Aorta (tissue), 5 donors: ENCODE data around the gene BMP8B. TPM values are rescaled to one million over a fixed set of nuclear protein-coding genes. Genes with fewer than 3 reads are reported as not detected.
A peak's percentile ranks its signal among the peaks of the same experiment; 100 is the strongest.

Experiments
- ATAC-seq: fragments of 200-7000 bp; cut with Tn5 transposase; one replicate; pipeline ENCODE4 v1.9.1; 2022; ENCODE audit warnings: moderate library complexity; ENCODE audit not compliant: low FRiP score
- DNase-seq, 2 donors: peaks; one replicate each; pipeline ENCODE4 v3.0.0-alpha.2; 2020
- H3K27ac ChIP-seq, 2 donors: one replicate each; pipeline ENCODE4 v1.5.1; 2013; ENCODE audit warnings: low read length in 2 of 2, mild to moderate bottlenecking in 2 of 2, moderate library complexity in 2 of 2, control low read depth in 1 of 2, inconsistent platforms in 1 of 2, low read depth in 1 of 2
- H3K27me3 ChIP-seq, 2 donors: one replicate each; pipeline ENCODE4 v1.6.1; 2013; ENCODE audit warnings: control low read depth in 1 of 2, low read length in 1 of 2, mild to moderate bottlenecking in 1 of 2, moderate library complexity in 1 of 2; ENCODE audit not compliant: insufficient read depth in 2 of 2, control insufficient read depth in 1 of 2
- H3K36me3 ChIP-seq, 2 donors: one replicate each; pipeline ENCODE4 v1.6.1; 2013; ENCODE audit warnings: control low read depth in 1 of 2, low read length in 1 of 2, mild to moderate bottlenecking in 1 of 2; ENCODE audit not compliant: insufficient read depth in 2 of 2, control insufficient read depth in 1 of 2
- H3K4me1 ChIP-seq, 2 donors: one replicate each; pipeline ENCODE4 v1.6.1; 2013; ENCODE audit warnings: low read length in 2 of 2, control low read depth in 1 of 2, mild to moderate bottlenecking in 1 of 2, moderate library complexity in 1 of 2; ENCODE audit not compliant: insufficient read depth in 2 of 2, control insufficient read depth in 1 of 2
- H3K4me3 ChIP-seq, 2 donors: one replicate each; pipeline ENCODE4 v1.5.1; 2013; ENCODE audit warnings: low read length in 2 of 2, control low read depth in 1 of 2, mild to moderate bottlenecking in 1 of 2
- H3K9me3 ChIP-seq: one replicate; pipeline ENCODE4 v1.6.1; 2013; ENCODE audit warnings: mild to moderate bottlenecking, low read length; ENCODE audit not compliant: control insufficient read depth
- WGBS, 2 donors: extraction: QIAGEN DNeasy Blood & Tissue Kit; methylation state at CpG; one replicate each; pipeline ENCODE4 v1.1.7; 2013; 5-methylcytosine and 5-hydroxymethylcytosine counted together
- intact Hi-C, 2 donors: fragments of 100-400 bp; cut with DNase I; formaldehyde crosslinking; loops; one replicate each; pipeline versions ENCODE4 v1.14.2 to v1.15.0; 2022
- polyA plus RNA-seq, 2 donors: library from polyadenylated mRNA; stranded (reverse); fragments of 200-250 nt; gene quantifications; one replicate each; pipeline ENCODE4 v1.2.3, GENCODE V29; 2013
- total RNA-seq, 2 donors: library from RNA; stranded (reverse); fragmentation: NEBNext Ultra II Directional; extraction: Animal tissue kit (Norgen Biotek cat#: 25700); gene quantifications; one replicate each; pipeline ENCODE4 v1.2.1, GENCODE V29; 2021
- donor health status: healthy with polysubstance abuse.
- donor health status: Bipolar disorder and iron deficiency.
- donor health status: DM: no; HTN: no; CAD: no.
- donor health status: DM: no; HTN: no; CAD: no.
- donor health status: DM: yes; HTN: yes; CAD: no.

BMP8B gene
- total and polyA plus RNA-seq, 4 donors, result 0.03 to 1.4 (median 0.91) TPM

DNA sequence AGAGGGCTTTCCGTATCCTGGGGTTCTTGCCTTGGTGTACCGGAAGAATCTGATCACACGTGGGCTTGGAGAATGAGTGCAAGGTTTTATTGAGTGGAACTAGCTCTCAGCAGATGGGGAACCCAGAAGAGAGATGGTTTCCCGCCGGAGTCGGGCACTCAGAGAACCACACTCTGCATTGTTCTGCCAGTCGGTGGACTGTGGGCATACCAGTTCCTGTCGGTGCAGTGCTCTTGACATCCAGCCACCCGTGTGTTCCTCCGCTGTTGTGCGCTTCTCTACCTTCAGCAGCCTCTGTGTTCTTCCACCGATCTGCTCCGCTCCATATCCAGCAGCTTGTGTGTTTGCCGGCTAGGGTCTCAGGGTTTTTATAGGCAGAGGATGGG, 60.7 kb downstream of the BMP8B start:
- 77 to 78% methylated on average over 14 of the region's 14 CpGs for WGBS, 2 donors
- intact Hi-C loops, result no loop called here
- ATAC-seq, result no peak
- Histone ChIP-seq H3K4me3 (no peak overlapping the region), H3K27me3 (no peaks in the 10 kb centered on the region), H3K9me3 (no peaks in the 10 kb centered on the region), H3K36me3 (no peaks in the 10 kb centered on the region), H3K4me1 (no peaks in the 10 kb centered on the region), H3K27ac (no peak overlapping the region)
- no peak for DNase-seq

DNA sequence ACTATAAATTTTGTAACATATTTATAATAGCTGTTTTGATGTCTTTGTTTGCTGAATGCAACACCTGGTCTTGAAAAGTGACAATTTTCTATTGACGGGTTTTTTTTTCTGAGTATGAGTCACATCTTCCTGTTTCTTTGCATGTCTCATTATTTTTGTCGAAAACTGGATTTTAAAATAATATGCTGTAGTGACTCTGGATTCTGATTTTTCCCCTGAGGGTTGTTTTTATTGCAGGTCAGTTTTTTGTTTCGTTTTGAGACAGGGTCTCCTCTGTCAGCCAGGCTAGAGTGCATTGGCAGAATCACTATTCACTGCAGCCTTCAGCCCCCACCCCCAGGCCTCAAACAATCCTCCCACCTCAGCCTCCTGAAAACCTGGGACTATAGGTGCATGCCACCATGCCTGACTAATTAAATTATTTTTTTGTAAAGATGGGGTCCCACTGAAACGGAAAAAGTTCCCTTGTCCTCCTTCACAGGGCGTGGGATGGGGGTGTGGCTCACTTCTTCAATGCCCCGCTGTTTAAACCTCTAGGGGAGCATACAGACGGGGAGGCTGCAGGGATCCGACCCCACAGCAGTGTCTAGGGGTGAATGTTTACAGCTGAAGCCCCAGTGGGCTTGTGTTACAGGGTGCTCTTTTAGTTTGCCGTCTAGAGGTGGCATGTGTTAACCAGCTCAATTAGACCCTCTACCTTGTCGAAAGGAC, 61.3 kb downstream of the BMP8B start:
- intact Hi-C loops, result no loop called here
- no peaks in the 10 kb centered on the region for H3K36me3 ChIP-seq
- H3K4me1 ChIP-seq, result no peaks in the 10 kb centered on the region
- no peaks in the 10 kb centered on the region for H3K9me3 ChIP-seq
- H3K4me3 ChIP-seq, result no peak overlapping the region
- 75 to 76% methylated on average over 10 of the region's 10 CpGs for WGBS, 2 donors
- no peak overlapping the region for H3K27ac ChIP-seq
- DNase-seq (no peak), ATAC-seq (no peak)
- H3K27me3 ChIP-seq, result no peaks in the 10 kb centered on the region

DNA sequence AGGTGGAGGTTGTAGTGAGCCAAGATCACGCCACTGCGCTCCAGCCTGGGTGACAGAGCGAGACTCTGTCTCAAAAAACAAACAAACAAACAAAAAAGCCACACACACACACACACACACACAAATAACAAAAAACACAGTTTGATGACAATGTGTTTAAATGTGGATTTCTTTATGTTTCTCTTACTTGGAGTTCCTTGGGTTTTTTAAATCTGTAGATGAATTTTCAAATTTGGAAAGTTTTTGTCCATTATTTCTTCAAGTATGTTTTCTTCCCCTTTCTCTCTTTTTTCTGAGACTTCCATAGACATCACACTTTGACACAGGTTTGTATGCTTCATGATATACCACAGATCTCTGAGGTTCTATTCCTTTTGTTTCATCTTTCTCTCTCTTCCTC, 62.1 kb downstream of the BMP8B start:
- Histone ChIP-seq H3K9me3 (no peaks in the 10 kb centered on the region), H3K36me3 (no peaks in the 10 kb centered on the region), H3K4me1 (no peaks in the 10 kb centered on the region), H3K27me3 (no peaks in the 10 kb centered on the region), H3K27ac (no peak overlapping the region), H3K4me3 (no peak overlapping the region)
- intact Hi-C loops, result no loop called here
- DNase-seq (no peak), ATAC-seq (no peak)
- WGBS, 2 donors, result 93 to 94% methylated on average over 3 of the region's 3 CpGs

DNA sequence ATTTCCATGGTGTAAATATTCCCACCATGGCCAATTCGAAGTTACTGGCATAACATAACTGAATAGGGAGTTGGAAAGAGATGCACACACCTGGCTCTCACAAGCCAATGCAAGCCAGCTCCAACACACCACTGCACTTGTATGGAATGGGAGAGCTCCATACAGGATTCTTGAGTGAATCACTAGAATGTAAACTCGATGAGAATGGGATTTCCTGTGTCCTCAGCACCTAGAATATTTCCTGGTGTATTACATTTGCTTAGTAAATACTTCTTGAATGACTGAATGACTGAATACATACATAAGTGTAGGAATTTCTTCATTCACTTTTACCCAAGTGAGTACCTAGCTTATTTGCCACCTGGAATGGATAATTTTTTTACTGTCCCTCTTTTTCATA, 66.2 kb downstream of the BMP8B start:
- DNase-seq, result no peak
- WGBS, 2 donors, result 20 to 31% methylated on average over 2 of the region's 2 CpGs
- intact Hi-C loops, result loop anchor here in 1 of 2 donors (5.0 kb wide), 1 partner anchor 115 kb away; no protein-coding TSS in a partner anchor
- H3K27me3 ChIP-seq, result no peaks in the 10 kb centered on the region
- no peaks in the 10 kb centered on the region for H3K36me3 ChIP-seq
- no peak overlapping the region for H3K27ac ChIP-seq
- no peaks in the 10 kb centered on the region for H3K4me1 ChIP-seq
- H3K4me3 ChIP-seq, result no peak overlapping the region
- no peak for ATAC-seq
- no peaks in the 10 kb centered on the region for H3K9me3 ChIP-seq

DNA sequence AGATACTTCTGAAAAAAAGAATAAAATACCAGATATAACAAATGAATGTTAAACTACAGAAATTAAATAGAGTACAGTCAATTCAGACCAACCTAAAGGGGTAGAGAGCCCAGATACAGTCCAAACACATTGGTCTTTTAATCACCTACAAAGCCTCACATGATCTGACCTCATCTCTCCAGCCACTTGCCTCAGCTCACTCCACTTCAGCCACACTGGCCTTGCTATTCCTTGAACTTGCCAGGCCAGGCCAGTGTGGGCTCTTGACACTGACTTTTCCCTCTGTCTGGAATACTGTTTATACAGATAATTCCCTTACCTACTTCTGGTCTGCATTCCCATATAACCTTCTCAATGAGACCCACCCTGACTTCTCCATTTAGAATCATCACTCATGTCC, 67.0 kb downstream of the BMP8B start:
- intact Hi-C loops, result loop anchor here in 1 of 2 donors (5.0 kb wide), 1 partner anchor 114 kb away; no protein-coding TSS in a partner anchor
- H3K4me3 ChIP-seq, result no peak overlapping the region
- no peak overlapping the region for H3K27ac ChIP-seq
- H3K9me3 ChIP-seq, result no peaks in the 10 kb centered on the region
- no peaks in the 10 kb centered on the region for H3K4me1 ChIP-seq
- H3K36me3 ChIP-seq, result no peaks in the 10 kb centered on the region
- DNase-seq, result no peak
- H3K27me3 ChIP-seq, result no peaks in the 10 kb centered on the region
- no peak for ATAC-seq

DNA sequence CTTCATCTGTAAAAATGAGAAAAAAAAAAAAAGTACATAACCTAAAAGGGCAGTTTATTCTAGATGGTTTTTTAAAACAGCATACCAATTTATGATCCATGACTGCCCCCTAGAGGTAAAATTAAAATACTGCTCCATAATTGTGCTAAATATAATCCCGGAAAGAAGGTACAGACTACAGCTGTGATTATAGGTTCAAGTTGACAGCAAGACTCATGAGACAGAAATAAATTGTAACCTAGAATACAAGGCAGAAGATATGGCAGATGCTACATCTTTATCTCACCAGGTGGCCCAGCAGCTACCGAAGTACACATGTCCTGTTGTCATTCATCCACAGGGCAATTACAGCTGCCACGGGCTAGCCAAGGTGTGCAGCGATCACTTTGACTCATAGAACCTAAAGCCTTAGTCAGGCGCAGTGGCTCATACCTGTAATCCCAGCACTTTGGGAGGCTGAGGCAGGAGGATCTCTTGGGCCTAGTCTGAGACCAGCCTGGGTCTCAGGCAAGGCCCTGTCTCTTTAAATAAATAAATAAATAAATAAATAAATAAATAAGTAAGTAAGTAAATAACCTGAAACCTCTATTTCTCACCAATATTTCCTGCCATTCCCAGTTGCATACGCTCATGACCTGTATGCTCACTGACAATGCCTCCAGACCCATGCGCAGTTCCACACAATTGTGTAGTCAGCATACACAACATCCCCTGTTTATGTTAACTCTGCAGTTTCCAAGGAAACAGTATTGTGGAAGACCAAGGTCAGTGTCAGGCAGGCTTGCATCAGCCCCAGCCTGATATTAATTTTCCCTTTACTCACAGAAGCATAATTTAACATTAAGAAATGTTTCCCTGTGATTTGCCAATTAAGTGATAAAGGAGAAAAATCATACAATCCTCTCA, 68.3 kb downstream of the BMP8B start:
- no peaks in the 10 kb centered on the region for H3K36me3 ChIP-seq
- WGBS, 2 donors, result 46 to 48% methylated on average over 7 of the region's 7 CpGs
- no peaks in the 10 kb centered on the region for H3K4me1 ChIP-seq
- DNase-seq (no peak), ATAC-seq (peak; percentile 82)
- no peak overlapping the region for H3K27ac ChIP-seq
- no peaks in the 10 kb centered on the region for H3K27me3 ChIP-seq
- no peak overlapping the region for H3K4me3 ChIP-seq
- H3K9me3 ChIP-seq, result no peaks in the 10 kb centered on the region
- intact Hi-C loops, result loop anchor here in 1 of 2 donors (5.0 kb wide), 1 partner anchor 113 kb away; no protein-coding TSS in a partner anchor

DNA sequence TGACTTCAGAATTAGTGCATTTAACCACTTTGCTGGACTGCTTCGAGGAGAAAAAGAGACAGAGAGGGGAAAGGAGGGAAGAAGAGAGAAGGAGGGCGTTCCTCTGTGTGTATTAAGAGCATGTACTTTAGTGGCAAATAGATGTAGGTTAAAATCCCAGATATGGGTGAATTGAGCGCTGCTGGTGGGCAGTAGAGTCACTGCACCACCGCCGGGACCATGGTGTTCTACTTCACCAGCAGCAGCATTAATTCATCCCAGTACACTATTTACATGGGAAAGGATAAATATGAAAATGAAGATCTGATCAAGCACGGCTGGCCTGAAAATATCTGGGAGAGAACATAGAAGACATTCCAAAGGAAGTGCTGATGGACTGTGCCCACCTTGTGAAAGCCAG, 70.9 kb downstream of the BMP8B start:
- intact Hi-C loops, result loop anchor here (5.0 kb wide), 2 partner anchors 61 to 111 kb away; no protein-coding TSS in a partner anchor
- Histone ChIP-seq H3K27me3 (no peaks in the 10 kb centered on the region), H3K4me3 (no peak overlapping the region), H3K27ac (no peak overlapping the region), H3K9me3 (no peaks in the 10 kb centered on the region), H3K4me1 (no peaks in the 10 kb centered on the region), H3K36me3 (no peaks in the 10 kb centered on the region)
- no peak for DNase-seq
- 74 to 80% methylated on average over 6 of the region's 6 CpGs for WGBS, 2 donors
- no peak for ATAC-seq

DNA sequence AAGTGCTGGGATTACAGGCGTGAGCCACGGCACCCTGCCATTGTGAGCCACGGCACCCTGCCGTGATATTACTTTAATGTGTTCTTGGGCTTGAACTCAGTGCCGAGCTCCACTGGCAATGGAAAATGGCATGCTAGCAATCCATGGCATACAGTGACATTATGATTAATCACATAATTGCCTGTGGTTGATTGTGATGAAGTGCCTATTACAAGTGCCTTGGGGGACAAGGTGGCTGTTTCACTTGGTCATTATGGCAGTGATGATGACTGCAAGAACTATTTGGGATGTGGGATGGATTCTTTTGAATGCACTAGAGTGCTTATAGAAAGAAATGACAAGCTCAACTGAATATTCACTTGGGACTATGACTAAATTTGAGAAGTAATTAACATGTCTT, 75.1 kb downstream of the BMP8B start:
- no peaks in the 10 kb centered on the region for H3K4me1 ChIP-seq
- no peaks in the 10 kb centered on the region for H3K36me3 ChIP-seq
- DNase-seq (no peak), ATAC-seq (no peak)
- 91 to 99% methylated on average over 5 of the region's 5 CpGs for WGBS, 2 donors
- no peak overlapping the region for H3K4me3 ChIP-seq
- no peak overlapping the region for H3K27ac ChIP-seq
- intact Hi-C loops, result no loop called here
- H3K27me3 ChIP-seq, result no peaks in the 10 kb centered on the region
- no peaks in the 10 kb centered on the region for H3K9me3 ChIP-seq

DNA sequence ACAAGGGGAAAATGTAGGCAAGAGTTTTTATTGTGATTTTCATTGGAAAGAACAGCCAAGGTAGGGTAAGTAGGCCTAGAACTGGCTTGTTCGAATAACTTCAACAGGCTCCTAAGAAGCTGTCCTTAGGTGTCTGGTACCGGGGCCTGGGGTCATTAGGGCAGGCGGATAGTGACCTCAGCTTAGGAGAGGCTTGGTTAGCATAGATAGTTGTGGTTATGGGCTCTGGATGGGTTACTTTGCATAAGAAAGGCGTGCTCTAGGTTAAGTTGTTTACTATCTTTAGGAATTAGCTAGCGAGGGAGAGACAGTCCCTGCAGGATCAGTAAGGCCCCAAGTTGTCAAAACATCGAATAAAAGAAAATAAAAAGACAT, 76.7 kb downstream of the BMP8B start:
- H3K4me1 ChIP-seq, result no peaks in the 10 kb centered on the region
- H3K9me3 ChIP-seq, result no peaks in the 10 kb centered on the region
- no peak overlapping the region for H3K27ac ChIP-seq
- DNase-seq (no peak), ATAC-seq (no peak)
- intact Hi-C loops, result no loop called here
- no peaks in the 10 kb centered on the region for H3K36me3 ChIP-seq
- no peaks in the 10 kb centered on the region for H3K27me3 ChIP-seq
- WGBS, 2 donors, result 85 to 89% methylated on average over 6 of the region's 6 CpGs
- no peak overlapping the region for H3K4me3 ChIP-seq
